ENCODE measurements around the gene NDFIP1.

Gene NDFIP1

DNA sequence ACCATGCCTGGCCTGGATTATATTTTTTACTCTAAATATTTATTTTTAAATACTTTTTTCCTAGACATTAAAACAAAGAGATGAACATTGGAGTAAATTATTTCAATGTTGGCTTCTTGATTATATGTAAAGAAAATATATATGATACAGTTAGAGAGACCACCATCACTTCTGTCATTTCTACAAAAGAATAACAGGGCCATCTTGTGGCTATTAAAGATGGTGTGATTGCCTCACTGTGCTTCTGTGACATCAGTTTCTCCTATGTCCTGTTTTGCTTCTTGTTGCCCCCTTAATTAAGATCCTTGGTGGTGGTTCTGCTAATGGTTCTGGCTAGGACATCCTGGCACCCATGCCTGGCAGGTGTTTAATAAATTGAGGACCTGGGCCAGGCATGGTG lies 32.9 kb downstream of the NDFIP1 start:
- TF ChIP-seq, protein P1, sequence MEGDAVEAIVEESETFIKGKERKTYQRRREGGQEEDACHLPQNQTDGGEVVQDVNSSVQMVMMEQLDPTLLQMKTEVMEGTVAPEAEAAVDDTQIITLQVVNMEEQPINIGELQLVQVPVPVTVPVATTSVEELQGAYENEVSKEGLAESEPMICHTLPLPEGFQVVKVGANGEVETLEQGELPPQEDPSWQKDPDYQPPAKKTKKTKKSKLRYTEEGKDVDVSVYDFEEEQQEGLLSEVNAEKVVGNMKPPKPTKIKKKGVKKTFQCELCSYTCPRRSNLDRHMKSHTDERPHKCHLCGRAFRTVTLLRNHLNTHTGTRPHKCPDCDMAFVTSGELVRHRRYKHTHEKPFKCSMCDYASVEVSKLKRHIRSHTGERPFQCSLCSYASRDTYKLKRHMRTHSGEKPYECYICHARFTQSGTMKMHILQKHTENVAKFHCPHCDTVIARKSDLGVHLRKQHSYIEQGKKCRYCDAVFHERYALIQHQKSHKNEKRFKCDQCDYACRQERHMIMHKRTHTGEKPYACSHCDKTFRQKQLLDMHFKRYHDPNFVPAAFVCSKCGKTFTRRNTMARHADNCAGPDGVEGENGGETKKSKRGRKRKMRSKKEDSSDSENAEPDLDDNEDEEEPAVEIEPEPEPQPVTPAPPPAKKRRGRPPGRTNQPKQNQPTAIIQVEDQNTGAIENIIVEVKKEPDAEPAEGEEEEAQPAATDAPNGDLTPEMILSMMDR (IDR thresholded peaks at IDR 0.05; ENCODE audit: insufficient read depth, low read depth, low read length, missing control alignments), result no peak
- H3K4me3 ChIP-seq (ENCODE audit: low read length), result no peak overlapping the region
- no peak for DNase-seq (ENCODE audit: low read depth)

DNA sequence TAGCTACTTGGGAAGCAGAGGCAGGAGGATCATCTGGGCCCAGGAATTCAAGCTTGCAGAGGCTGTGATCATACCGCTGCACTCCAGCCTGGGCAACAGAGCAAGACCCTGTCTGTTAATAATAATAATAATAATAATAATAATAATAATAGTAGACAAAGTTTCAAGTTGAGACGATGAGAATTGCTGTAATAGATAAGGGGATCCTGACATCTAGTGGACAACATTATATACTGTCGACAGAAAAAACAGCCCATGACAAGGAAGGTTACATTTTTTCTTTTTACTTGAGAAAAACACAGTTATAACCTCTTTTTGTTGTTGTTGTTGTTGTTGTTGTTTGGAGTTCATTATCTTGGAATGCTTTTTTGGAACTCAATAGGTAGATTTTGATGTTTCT lies 35.3 kb downstream of the NDFIP1 start:
- DNase-seq (ENCODE audit: low read depth), result peak; percentile 55
- TF ChIP-seq, protein P1 (IDR thresholded peaks at IDR 0.05; ENCODE audit: insufficient read depth, low read depth, low read length, missing control alignments), result peak; percentile 38
- H3K4me3 ChIP-seq (ENCODE audit: low read length), result no peak overlapping the region

DNA sequence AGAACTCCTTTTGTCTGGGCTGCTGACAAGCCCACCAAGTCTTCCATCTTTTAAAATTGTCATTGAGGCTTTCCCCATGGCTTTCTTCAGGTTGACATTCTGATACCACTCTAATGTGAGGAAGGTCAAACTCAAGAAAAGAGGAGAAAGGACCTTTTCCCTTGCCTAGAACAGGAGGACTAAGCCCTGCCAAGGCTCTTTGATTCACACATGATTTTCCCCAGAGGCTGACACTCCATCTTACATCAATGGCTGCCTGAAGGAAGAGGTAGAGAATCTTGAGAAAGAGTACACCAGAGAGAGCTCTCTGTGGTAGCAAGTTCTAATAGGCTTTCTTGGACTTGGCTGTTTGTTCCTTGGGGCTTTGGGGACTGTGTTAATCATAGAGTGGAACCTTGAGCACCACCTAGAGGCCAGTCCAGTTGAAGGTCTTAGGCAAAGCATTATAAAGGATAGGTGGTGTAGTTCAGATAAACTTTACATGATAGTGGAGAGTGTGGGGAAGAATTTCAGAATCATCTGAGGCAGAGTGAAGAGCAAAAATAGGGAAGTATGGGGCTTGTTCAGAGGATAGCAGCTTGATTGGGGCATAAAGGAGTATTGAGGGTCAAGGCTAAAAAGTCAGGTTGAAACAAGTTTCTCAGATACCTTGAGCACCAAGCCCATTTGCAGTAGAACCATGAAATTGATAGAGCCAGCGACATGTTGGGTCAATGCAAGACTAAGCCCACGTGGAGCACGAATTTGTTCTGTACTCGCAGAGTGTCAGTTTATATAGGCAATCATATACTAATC lies 36.7 kb downstream of the NDFIP1 start:
- TF ChIP-seq, protein P1 (IDR thresholded peaks at IDR 0.05; ENCODE audit: insufficient read depth, low read depth, low read length, missing control alignments), result peak; percentile 84
- no peak overlapping the region for H3K4me3 ChIP-seq (ENCODE audit: low read length)
- peak; percentile 73 for DNase-seq (ENCODE audit: low read depth)

DNA sequence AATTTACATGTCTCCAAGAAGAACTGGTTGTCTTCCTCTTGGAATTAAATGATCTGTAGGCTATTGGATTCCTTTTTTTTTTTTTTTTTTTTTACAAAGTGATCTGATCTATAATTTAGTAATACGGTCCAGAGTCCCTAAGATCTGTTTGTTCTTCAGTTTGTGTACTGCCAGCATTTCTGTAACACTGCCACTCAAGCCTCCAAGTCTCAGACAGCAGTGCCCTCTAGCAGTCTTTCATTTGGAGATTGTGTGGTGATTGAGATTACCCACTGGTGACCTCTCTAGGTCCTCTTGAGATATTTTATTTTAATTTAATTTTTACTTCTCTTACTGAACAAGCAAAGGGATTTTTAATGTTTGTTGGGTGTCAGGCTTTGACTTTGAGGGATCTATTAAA lies 40.8 kb downstream of the NDFIP1 start:
- no peak for DNase-seq (ENCODE audit: low read depth)
- H3K4me3 ChIP-seq (ENCODE audit: low read length), result no peak overlapping the region
- TF ChIP-seq, protein P1 (IDR thresholded peaks at IDR 0.05; ENCODE audit: insufficient read depth, low read depth, low read length, missing control alignments), result no peak

DNA sequence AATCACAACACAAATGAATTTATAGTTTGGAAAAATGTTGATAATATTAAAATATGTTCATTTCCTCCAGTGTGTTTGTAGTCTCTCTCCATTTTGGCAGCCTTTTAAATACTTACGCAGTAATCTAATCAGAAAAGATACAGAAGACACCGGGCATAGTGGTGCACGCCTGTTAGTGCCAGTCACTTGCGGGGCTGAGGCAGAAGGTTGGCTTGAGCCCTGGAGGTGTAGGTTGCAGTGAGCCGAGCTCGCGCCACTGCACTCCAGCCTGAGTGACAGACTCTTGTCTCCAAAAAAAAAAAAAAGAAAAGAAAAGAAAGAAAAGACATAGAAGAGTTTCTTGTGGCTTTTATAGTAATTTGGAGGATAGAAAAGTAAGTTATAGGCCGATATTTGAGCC lies 41.9 kb downstream of the NDFIP1 start:
- TF ChIP-seq, protein P1 (IDR thresholded peaks at IDR 0.05; ENCODE audit: insufficient read depth, low read depth, low read length, missing control alignments), result no peak
- DNase-seq (ENCODE audit: low read depth), result no peak
- H3K4me3 ChIP-seq (ENCODE audit: low read length), result no peak overlapping the region

DNA sequence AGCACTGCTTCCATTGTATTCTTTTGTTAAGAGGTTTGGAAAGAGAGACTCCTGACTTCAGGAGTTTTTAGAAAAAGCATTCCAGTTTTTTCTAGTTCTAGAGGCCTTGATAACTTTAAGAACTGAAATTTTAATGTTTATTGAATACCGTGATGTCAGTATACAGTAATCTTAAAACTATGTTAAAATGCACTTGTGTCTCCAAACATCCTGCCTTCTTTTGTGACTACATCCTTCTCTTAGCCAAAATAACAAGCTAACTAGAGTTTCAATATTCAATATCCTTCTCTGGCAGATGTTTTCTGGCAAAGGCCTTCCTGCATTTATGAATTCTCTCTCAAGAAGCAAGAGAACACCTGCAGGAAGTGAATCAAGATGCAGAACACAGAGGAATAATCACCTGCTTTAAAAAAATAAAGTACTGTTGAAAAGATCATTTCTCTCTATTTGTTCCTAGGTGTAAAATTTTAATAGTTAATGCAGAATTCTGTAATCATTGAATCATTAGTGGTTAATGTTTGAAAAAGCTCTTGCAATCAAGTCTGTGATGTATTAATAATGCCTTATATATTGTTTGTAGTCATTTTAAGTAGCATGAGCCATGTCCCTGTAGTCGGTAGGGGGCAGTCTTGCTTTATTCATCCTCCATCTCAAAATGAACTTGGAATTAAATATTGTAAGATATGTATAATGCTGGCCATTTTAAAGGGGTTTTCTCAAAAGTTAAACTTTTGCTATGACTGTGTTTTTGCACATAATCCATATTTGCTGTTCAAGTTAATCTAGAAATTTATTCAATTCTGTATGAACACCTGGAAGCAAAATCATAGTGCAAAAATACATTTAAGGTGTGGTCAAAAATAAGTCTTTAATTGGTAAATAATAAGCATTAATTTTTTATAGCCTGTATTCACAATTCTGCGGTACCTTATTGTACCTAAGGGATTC lies 43.1 kb downstream of the NDFIP1 start:
- H3K4me3 ChIP-seq (ENCODE audit: low read length), result no peak overlapping the region
- TF ChIP-seq, protein P1 (IDR thresholded peaks at IDR 0.05; ENCODE audit: insufficient read depth, low read depth, low read length, missing control alignments), result peak; percentile 77
- DNase-seq (ENCODE audit: low read depth), result peak; percentile 79

All from epithelial cell of esophagus (primary cell).